ENCODE results near the gene CCDC73. TPM values are rescaled to one million over a fixed set of nuclear protein-coding genes. Genes with fewer than 3 reads are reported as not detected.
A peak's percentile ranks its signal among the peaks of the same experiment; 100 is the strongest.

CCDC73 gene
- not detected for total RNA-seq

DNA sequence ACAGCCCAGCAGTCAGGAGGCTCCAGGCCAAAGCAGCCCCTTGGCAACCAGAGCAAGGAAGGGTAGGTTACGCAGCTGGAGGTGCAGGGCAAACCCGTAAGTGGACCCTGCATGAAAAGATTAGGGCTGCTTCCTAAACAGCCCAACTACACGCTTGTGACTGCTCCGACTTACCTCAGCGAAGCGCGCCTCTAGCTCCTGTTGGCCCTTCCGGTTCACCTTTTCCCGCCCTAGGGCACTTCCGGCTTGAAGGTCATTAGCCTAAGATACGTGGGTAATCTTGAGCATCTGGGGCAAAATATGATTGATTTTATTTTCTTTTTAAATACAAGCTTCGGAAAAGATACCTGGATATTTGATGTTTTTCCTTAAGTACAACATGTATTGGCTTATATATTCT lies at the start of gene CCDC73:
TSS of gene CCDC73 (minus strand) at position 224 of the 400 bp plus-strand sequence. CDS start 34,419 bp downstream, outside the sequence.
- ChIA-PET CTCF (interaction anchor here (0.6 to 1.0 kb wide), 2 partner anchors 15 to 165 kb away, joined by 3 to 4 read pairs; no protein-coding TSS in a partner anchor), POLR2A (no interaction called here)
- no peak for DNase-seq
- Mint-ChIP-seq H3K4me3 (no peak within 1 kb of the TSS), H3K27me3 (peaks cover 10% of the 10 kb centered on the region), H3K9me3 (ENCODE audit: low read depth) (no peaks in the 10 kb centered on the region), H3K27ac (no peak within 1 kb of the TSS), H3K4me1 (no peaks in the 10 kb centered on the region), H3K36me3 (ENCODE audit: low read depth) (no peaks in the 10 kb centered on the region)
- intact Hi-C loops (cut with DNase I, micrococcal nuclease), result loop anchor here (5.0 to 10.0 kb wide), 2 partner anchors 47 to 360 kb away; partner anchors contain the start of gene WT1 (in 2 of the 2)
- no peak for ATAC-seq

GRCh38 chr11:32843544-32843943 lies 49.1 kb upstream of the CCDC73 start:
- POLR2A ChIA-PET, result no interaction called here
- H3K27me3 Mint-ChIP-seq, result peaks cover 9% of the 10 kb centered on the region
- intact Hi-C loops (cut with DNase I, micrococcal nuclease), result no loop called here
- CTCF ChIA-PET, result interaction anchor here (0.8 to 1.0 kb wide), 2 partner anchors 35 to 222 kb away, joined by 3 to 4 read pairs; no protein-coding TSS in a partner anchor
- no peak overlapping the region for H3K27ac Mint-ChIP-seq
- DNase-seq (no peak), ATAC-seq (no peak)
- H3K9me3 Mint-ChIP-seq (ENCODE audit: low read depth), result no peaks in the 10 kb centered on the region
- H3K36me3 Mint-ChIP-seq (ENCODE audit: low read depth), result no peaks in the 10 kb centered on the region
- no peaks in the 10 kb centered on the region for H3K4me1 Mint-ChIP-seq
- no peak overlapping the region for H3K4me3 Mint-ChIP-seq

DNA sequence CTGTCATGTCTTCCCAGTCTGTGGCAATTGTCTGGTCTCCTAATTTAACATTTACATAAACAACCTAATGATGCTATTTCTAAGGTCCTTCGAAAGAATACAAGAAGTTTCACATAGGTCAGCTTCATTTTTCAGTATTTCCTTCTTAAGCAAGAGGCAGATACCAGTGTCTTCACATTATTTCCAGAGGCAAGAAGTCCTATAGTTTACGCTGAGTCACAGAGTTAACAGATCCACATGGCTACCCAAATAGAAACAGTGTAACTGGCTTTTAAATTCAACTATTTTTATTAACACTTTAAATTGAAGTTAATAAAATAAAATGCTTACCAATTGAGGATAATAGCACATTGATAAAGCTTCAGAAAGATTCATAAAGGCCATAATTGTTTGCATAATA lies 46.1 kb upstream of the CCDC73 start:
- H3K9me3 Mint-ChIP-seq (ENCODE audit: low read depth), result no peaks in the 10 kb centered on the region
- no peak overlapping the region for H3K27ac Mint-ChIP-seq
- intact Hi-C loops (cut with DNase I, micrococcal nuclease), result no loop called here
- peaks cover 5% of the 10 kb centered on the region for H3K27me3 Mint-ChIP-seq
- no peak overlapping the region for H3K4me3 Mint-ChIP-seq
- no peaks in the 10 kb centered on the region for H3K36me3 Mint-ChIP-seq (ENCODE audit: low read depth)
- H3K4me1 Mint-ChIP-seq, result no peaks in the 10 kb centered on the region
- DNase-seq (no peak), ATAC-seq (no peak)
- ChIA-PET CTCF (interaction anchor here (0.9 to 1.4 kb wide), 4 partner anchors 32 to 228 kb away, joined by 3 to 6 read pairs (median 4); no protein-coding TSS in a partner anchor), POLR2A (no interaction called here)

DNA sequence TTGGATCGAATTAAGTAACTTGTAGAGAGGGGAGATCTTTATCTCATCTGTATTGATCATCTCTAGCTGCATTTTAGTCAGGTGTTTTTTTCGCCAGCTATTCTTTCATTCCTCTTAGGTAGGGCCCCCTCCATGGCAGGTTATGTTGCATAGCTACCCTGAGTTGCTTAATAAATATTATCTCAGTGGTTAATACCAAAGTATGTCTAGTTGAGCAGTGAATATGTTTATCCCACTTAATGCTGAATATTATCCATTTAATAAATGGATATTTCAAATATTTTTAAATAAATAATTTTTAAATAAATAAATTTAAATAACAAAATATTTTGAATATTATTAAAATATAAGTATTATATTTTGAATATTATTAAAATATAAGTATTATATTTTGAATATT lies 44.8 kb upstream of the CCDC73 start:
- POLR2A ChIA-PET, result no interaction called here
- no peaks in the 10 kb centered on the region for H3K36me3 Mint-ChIP-seq (ENCODE audit: low read depth)
- CTCF ChIA-PET, result interaction anchor here (0.6 to 1.4 kb wide), 4 partner anchors 8 to 159 kb away, joined by 3 to 4 read pairs (median 3); no protein-coding TSS in a partner anchor
- H3K27ac Mint-ChIP-seq, result no peak overlapping the region
- no peak overlapping the region for H3K4me3 Mint-ChIP-seq
- intact Hi-C loops (cut with DNase I, micrococcal nuclease), result no loop called here
- peaks cover 4% of the 10 kb centered on the region for H3K27me3 Mint-ChIP-seq
- no peak for DNase-seq
- H3K4me1 Mint-ChIP-seq, result no peaks in the 10 kb centered on the region
- ATAC-seq, result no peak
- no peaks in the 10 kb centered on the region for H3K9me3 Mint-ChIP-seq (ENCODE audit: low read depth)

DNA sequence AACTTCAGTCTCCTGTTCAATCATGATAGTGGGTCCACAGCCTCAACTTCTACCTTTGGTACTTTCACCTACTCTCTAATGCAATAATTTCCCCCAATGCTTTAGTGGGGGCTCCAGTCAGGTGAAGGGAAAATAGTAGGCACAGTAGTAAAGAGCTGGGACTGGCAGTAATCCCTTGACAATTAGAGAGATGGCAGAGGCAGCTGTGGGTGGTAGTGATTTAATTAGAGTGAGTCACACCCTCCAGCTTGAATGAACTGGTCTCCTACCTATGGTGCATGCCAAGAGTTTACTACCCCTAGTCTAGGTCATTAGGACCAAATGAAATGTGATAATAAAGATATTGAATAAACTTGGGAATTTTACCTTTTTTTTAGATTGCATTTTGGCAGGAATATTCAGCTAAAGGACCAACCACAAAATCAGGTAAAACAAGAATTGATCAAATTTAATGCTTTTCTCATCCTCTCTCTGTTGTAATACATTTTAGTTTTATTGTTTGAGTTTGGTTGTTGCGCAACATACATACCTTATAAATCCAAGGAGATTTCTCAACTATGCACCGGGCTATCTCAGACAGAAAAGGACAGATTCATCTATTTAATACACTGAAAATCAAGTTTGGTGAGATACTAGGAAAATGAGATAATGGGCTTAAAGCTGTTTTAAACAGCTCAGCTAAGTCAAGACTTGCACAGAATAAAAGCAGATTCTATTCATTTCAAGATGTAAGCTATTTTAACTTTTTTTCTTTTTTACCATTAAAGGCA lies 44.2 kb upstream of the CCDC73 start:
- no peak overlapping the region for H3K27ac Mint-ChIP-seq
- DNase-seq, result no peak
- H3K36me3 Mint-ChIP-seq (ENCODE audit: low read depth), result no peaks in the 10 kb centered on the region
- no peak overlapping the region for H3K4me3 Mint-ChIP-seq
- H3K9me3 Mint-ChIP-seq (ENCODE audit: low read depth), result no peaks in the 10 kb centered on the region
- ChIA-PET POLR2A (no interaction called here), CTCF (interaction anchor here (0.6 to 1.4 kb wide), 4 partner anchors 8 to 159 kb away, joined by 3 to 4 read pairs (median 3); no protein-coding TSS in a partner anchor)
- intact Hi-C loops (cut with DNase I, micrococcal nuclease), result no loop called here
- H3K4me1 Mint-ChIP-seq, result no peaks in the 10 kb centered on the region
- peaks cover 7% of the 10 kb centered on the region for H3K27me3 Mint-ChIP-seq
- ATAC-seq, result peak; percentile 47

DNA sequence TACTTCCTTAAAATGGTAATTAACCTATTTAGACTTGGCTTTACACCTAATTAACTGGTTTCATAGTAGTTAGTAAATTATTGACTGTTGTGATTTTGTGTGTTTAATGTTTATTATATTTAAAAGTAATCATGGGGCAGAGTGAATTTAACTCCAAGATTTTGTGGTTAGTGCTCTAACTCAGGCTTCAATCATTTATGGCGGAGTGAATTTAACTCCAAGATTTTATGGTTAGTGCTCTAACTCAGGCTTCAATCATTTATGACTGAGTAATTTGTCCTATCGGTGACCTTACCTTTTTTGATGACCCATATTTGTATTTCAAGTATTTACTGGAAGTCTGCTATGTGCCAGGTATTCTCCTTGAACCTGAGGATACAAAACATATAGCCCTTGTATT lies 42.5 kb upstream of the CCDC73 start:
- Mint-ChIP-seq H3K9me3 (ENCODE audit: low read depth) (no peaks in the 10 kb centered on the region), H3K4me1 (no peaks in the 10 kb centered on the region), H3K27ac (no peak overlapping the region), H3K4me3 (no peak overlapping the region), H3K27me3 (peaks cover 15% of the 10 kb centered on the region), H3K36me3 (ENCODE audit: low read depth) (no peaks in the 10 kb centered on the region)
- ATAC-seq (no peak), DNase-seq (no peak)
- CTCF ChIA-PET, result no interaction called here
- intact Hi-C loops (cut with DNase I, micrococcal nuclease), result no loop called here
- POLR2A ChIA-PET, result interaction anchor here (0.5 kb wide), 1 partner anchor 203 kb away, joined by 3 read pairs; no protein-coding TSS in a partner anchor

- intact Hi-C loops (cut with DNase I, micrococcal nuclease), result no loop called here
- no peaks in the 10 kb centered on the region for H3K36me3 Mint-ChIP-seq (ENCODE audit: low read depth)
- H3K27ac Mint-ChIP-seq, result no peak overlapping the region
- H3K4me3 Mint-ChIP-seq, result no peak overlapping the region
- H3K9me3 Mint-ChIP-seq (ENCODE audit: low read depth), result no peaks in the 10 kb centered on the region
- H3K4me1 Mint-ChIP-seq, result peaks cover 4% of the 10 kb centered on the region
- DNase-seq (no peak), ATAC-seq (no peak)
- CTCF ChIA-PET, result interaction anchor here (1.0 to 1.2 kb wide), 2 partner anchors 24 to 30 kb away, joined by 3 to 6 read pairs; no protein-coding TSS in a partner anchor
- H3K27me3 Mint-ChIP-seq, result peaks cover 33% of the 10 kb centered on the region
- POLR2A ChIA-PET, result no interaction called here
Measured at GRCh38 chr11:32833921-32834320, 39.5 kb upstream of the CCDC73 start.

GRCh38 chr11:32831221-32831620 lies 36.8 kb upstream of the CCDC73 start:
- Mint-ChIP-seq H3K27me3 (peaks cover 37% of the 10 kb centered on the region), H3K4me3 (no peak overlapping the region), H3K4me1 (peaks cover 4% of the 10 kb centered on the region), H3K36me3 (ENCODE audit: low read depth) (no peaks in the 10 kb centered on the region), H3K27ac (no peak overlapping the region), H3K9me3 (ENCODE audit: low read depth) (no peaks in the 10 kb centered on the region)
- no peak for DNase-seq
- intact Hi-C loops (cut with DNase I, micrococcal nuclease), result no loop called here
- ChIA-PET POLR2A (no interaction called here), CTCF (no interaction called here)
- ATAC-seq, result no peak

DNA sequence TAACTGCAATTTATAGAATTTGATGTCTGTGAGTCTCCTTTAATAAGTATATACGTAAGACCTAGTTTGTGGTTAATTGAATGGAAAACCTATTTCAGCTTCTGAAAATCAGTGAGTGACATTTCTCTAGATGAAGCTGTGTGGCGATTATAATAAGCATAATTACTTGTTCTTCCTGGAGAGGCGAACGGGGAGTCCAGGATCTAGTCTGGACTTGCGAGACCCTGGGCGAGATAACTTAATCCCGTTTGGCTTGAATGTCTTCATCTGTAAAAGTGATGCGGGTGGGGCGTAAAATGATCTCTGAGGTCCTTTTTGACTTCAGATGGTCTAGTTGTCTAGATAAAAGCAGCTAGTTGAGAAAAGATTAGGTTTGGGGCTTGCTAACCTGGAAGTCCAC lies 36.3 kb upstream of the CCDC73 start:
- Mint-ChIP-seq H3K4me1 (peaks cover 4% of the 10 kb centered on the region), H3K27ac (no peak overlapping the region), H3K27me3 (peaks cover 37% of the 10 kb centered on the region), H3K36me3 (ENCODE audit: low read depth) (no peaks in the 10 kb centered on the region), H3K4me3 (peak overlapping the region; percentile 65), H3K9me3 (ENCODE audit: low read depth) (no peaks in the 10 kb centered on the region)
- ChIA-PET CTCF (interaction anchor here (1.0 kb wide), 1 partner anchor 8 kb away, joined by 3 read pairs; no protein-coding TSS in a partner anchor), POLR2A (no interaction called here)
- intact Hi-C loops (cut with DNase I, micrococcal nuclease), result no loop called here
- DNase-seq, result no peak
- ATAC-seq, result no peak

GRCh38 chr11:32830413-32830738 lies 35.9 kb upstream of the CCDC73 start:
- POLR2A ChIA-PET, result no interaction called here
- DNase-seq, result no peak
- no peak for ATAC-seq

GRCh38 chr11:32829680-32830412 lies 35.4 kb upstream of the CCDC73 start, which contains the start of gene PRRG4:
TSS of gene PRRG4 (plus strand) at chr11:32829927. CDS start at chr11:32830530, 603 bp downstream.
- peaks cover 4% of the 10 kb centered on the region for H3K4me1 Mint-ChIP-seq
- ChIA-PET POLR2A (no interaction called here), CTCF (interaction anchor here (1.0 kb wide), 1 partner anchor 9 kb away, joined by 3 read pairs; no protein-coding TSS in a partner anchor)
- no peaks in the 10 kb centered on the region for H3K9me3 Mint-ChIP-seq (ENCODE audit: low read depth)
- H3K27me3 Mint-ChIP-seq, result peaks cover 36% of the 10 kb centered on the region
- peak; percentile 89 for ATAC-seq
- peak within 1 kb of the TSS; percentile 67 for H3K27ac Mint-ChIP-seq
- H3K36me3 Mint-ChIP-seq (ENCODE audit: low read depth), result no peaks in the 10 kb centered on the region
- peak within 1 kb of the TSS; percentile 76 for H3K4me3 Mint-ChIP-seq
- intact Hi-C loops (cut with DNase I, micrococcal nuclease), result loop anchor here in 1 of 2 experiments (2.0 kb wide), 1 partner anchor 63 kb away; the partner anchor contains the start of gene QSER1
- DNase-seq, result peak; percentile 75

More at GRCh38 chr11:32830413-32830738, 35.9 kb upstream of the CCDC73 start:
- H3K27ac Mint-ChIP-seq, result no peak overlapping the region
- CTCF ChIA-PET, result interaction anchor here (1.0 kb wide), 1 partner anchor 9 kb away, joined by 3 read pairs; no protein-coding TSS in a partner anchor
- H3K27me3 Mint-ChIP-seq, result peaks cover 37% of the 10 kb centered on the region
- H3K9me3 Mint-ChIP-seq (ENCODE audit: low read depth), result no peaks in the 10 kb centered on the region
- peaks cover 4% of the 10 kb centered on the region for H3K4me1 Mint-ChIP-seq
- H3K4me3 Mint-ChIP-seq, result peak overlapping the region; percentile 65
- H3K36me3 Mint-ChIP-seq (ENCODE audit: low read depth), result no peaks in the 10 kb centered on the region
- intact Hi-C loops (cut with DNase I, micrococcal nuclease), result no loop called here

Measured in activated CD4-positive, alpha-beta T cell treated with anti-CD3 and anti-CD28 coated beads for 36 hours (primary cell).